PC-9 (cell line): ENCODE results near the gene MEF2A.

Experiments
- EZH2 ChIP-seq: fragments of 200-600 bp; sonication (generic); IDR thresholded peaks from 2 replicates; pipeline ENCODE4 v1.8.0; 2017; ENCODE audit warnings: antibody characterized with exemption, low read depth
- TF ChIP-seq, protein P1 (sequence below): fragments of 200-600 bp; sonication (generic); conservative IDR thresholded peaks from 2 replicates; pipeline ENCODE4 v1.6.1; 2017; ENCODE audit warnings: mixed run types, antibody characterized with exemption, mild to moderate bottlenecking, moderate library complexity

DNA sequence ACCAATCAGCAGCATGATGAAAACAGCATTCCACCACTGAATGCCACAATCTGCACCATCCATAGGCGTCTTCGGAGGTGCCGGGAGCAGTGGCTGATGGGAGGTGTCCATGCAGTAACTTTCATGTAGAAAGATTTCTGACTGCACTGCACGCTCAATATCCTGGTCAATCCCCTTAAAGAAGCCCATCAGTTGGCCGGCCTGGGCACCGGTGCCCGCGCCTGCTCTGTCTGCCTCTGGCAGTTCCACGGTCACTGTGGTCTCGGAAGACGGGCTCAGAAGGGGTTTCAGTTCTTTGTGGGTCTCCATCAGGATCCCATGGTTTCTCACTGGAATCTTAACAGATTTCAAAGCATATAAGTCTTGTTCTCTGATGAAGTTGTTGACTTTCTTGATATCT is 163.5 kb downstream of the MEF2A start:
- TF ChIP-seq, protein P1, sequence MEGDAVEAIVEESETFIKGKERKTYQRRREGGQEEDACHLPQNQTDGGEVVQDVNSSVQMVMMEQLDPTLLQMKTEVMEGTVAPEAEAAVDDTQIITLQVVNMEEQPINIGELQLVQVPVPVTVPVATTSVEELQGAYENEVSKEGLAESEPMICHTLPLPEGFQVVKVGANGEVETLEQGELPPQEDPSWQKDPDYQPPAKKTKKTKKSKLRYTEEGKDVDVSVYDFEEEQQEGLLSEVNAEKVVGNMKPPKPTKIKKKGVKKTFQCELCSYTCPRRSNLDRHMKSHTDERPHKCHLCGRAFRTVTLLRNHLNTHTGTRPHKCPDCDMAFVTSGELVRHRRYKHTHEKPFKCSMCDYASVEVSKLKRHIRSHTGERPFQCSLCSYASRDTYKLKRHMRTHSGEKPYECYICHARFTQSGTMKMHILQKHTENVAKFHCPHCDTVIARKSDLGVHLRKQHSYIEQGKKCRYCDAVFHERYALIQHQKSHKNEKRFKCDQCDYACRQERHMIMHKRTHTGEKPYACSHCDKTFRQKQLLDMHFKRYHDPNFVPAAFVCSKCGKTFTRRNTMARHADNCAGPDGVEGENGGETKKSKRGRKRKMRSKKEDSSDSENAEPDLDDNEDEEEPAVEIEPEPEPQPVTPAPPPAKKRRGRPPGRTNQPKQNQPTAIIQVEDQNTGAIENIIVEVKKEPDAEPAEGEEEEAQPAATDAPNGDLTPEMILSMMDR: no peak
- TF ChIP-seq EZH2: no peak
